IPS-11a (cell line): ENCODE measurements around the gene TDP1.
"Not testable (repeated sequence)": the region's sequence is repeated elsewhere in the genome, so short reads cannot be mapped to it uniquely, and the experiment has no call there.

Source experiments
- H3K4me3 ChIP-seq: one replicate; pipeline ENCODE4 v1.5.1; 2013; ENCODE audit warnings: low read depth, low read length, control low read depth

Gene TDP1

GRCh38 chr14:89988787-89989186 lies 33.1 kb downstream of the TDP1 start:
- no peak overlapping the region for H3K4me3 ChIP-seq

- H3K4me3 ChIP-seq, result no peak overlapping the region
These were observed 34.5 kb downstream of the TDP1 start for GRCh38 chr14:89990218-89990617.

GRCh38 chr14:89990623-89991275 lies 35.0 kb downstream of the TDP1 start:
- no peak overlapping the region for H3K4me3 ChIP-seq

GRCh38 chr14:89992273-89992672 lies 36.5 kb downstream of the TDP1 start:
- H3K4me3 ChIP-seq, result no peak overlapping the region

GRCh38 chr14:89996963-89997362 lies 41.2 kb downstream of the TDP1 start:
- H3K4me3 ChIP-seq, result no peak overlapping the region

GRCh38 chr14:90000935-90001334 lies 45.2 kb downstream of the TDP1 start:
- no peak overlapping the region for H3K4me3 ChIP-seq

- H3K4me3 ChIP-seq, result no peak overlapping the region
These were observed 48.0 kb downstream of the TDP1 start for GRCh38 chr14:90003526-90004307.

GRCh38 chr14:90005441-90005840 lies 49.7 kb downstream of the TDP1 start:
- no peak overlapping the region for H3K4me3 ChIP-seq

GRCh38 chr14:90005939-90006530 lies 50.3 kb downstream of the TDP1 start:
- no peak overlapping the region for H3K4me3 ChIP-seq

- H3K4me3 ChIP-seq, result no peak overlapping the region
These were observed 61.6 kb downstream of the TDP1 start for GRCh38 chr14:90017371-90017770.

- no peak overlapping the region for H3K4me3 ChIP-seq
These were observed 64.2 kb downstream of the TDP1 start for GRCh38 chr14:90019824-90020523.

- H3K4me3 ChIP-seq, result no peak overlapping the region
These were observed 67.6 kb downstream of the TDP1 start for GRCh38 chr14:90023176-90023896.

GRCh38 chr14:90024910-90025309 lies 69.2 kb downstream of the TDP1 start:
- no peak overlapping the region for H3K4me3 ChIP-seq

- H3K4me3 ChIP-seq, result not testable (repeated sequence)
These were observed 70.9 kb downstream of the TDP1 start for GRCh38 chr14:90026608-90027007.

- no peak overlapping the region for H3K4me3 ChIP-seq
These were observed 72.1 kb downstream of the TDP1 start for GRCh38 chr14:90027842-90028241.

GRCh38 chr14:90034156-90034555 lies 78.4 kb downstream of the TDP1 start:
- no peak overlapping the region for H3K4me3 ChIP-seq

GRCh38 chr14:90034835-90035525 lies 79.3 kb downstream of the TDP1 start:
- no peak overlapping the region for H3K4me3 ChIP-seq

- H3K4me3 ChIP-seq, result no peak overlapping the region
These were observed 83.7 kb downstream of the TDP1 start for GRCh38 chr14:90039253-90040010.

GRCh38 chr14:90040411-90040810 lies 84.7 kb downstream of the TDP1 start:
- no peak overlapping the region for H3K4me3 ChIP-seq
